NK-92 treated with Interleukin-12 subunit alpha and Interleukin-12 subunit beta, amount 100 ng/mL, for 24 hours (cell line): ENCODE measurements around the gene MED27.
A peak's percentile ranks its signal among the peaks of the same experiment; 100 is the strongest.

Source experiments
- DNase-seq: peaks from one replicate; lab custom pipeline; 2025; lab: John Stamatoyannopoulos, UW

Gene MED27

DNA sequence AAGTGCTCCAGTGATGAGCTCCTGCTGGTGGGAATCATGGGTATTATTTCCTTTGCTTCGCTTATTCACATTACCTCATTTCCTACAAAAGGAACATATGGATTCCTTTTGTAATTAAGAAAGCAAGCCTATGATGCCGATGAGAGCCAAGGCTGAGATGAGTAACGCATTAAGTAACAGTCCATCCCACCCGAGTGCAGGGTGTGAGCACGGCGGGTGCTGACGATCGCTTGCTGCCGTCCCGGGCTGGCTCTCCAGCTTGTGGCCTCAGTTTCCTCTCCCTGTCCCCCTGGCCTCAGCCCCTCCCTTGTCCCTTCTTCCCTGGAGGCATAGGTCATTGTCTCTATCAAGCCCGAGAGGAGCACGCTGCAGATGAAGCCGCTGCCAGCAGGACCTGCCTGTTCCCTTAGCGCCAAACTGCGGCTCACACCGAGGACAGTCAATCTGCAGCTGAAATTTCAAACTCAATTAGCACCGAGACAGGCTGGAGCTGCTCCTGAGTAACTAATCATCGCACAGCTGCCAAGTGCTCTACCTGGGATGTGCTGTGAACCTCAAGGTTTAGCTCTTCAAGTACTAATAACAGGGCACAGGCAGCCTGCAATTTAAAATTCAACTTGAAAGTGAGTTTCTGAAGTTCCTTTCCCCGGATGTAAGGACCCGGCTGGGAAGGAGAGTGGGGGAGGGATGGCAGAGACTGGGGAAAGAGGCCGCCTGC lies 224.6 kb downstream of the MED27 start:
- DNase-seq = no peak

DNA sequence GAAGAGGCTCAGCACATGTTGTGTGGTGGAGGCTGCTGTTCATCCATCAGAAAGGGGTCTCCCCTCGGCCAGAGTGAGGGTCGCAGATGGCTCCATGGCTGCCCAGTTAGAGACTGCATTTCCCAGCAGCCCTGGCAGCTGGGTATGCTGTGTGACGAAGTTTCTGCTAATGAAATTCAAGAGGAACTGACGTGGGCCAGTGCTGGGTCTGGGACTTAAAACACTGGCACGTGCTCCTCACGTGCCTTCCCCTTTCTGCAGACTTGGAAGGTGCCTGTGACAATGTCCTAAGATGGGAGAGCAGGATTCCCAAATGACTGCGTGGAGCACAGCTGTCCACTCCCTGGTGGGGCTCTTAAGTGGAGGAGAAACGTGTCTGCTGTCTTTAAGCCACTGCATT lies 225.3 kb downstream of the MED27 start:
- no peak for DNase-seq

DNA sequence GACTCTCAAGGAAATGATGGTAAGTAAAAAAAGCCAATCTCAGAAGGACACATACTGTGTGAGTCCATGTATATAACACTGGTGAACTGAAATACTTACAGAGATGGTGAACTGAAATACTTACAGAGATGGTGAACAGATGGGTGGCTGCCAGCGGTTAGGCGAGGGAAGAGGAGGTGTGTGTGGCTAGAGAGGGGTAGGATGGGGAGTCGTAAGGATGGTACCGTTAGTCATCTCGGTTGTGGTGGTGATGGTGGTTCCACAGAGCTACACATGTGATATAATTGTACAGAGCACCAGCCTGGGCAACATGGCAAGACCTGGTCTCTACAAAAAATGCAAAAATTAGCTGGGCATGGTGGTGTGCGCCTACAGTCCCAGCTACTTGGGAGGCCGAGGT lies 226.2 kb downstream of the MED27 start:
- no peak for DNase-seq

DNA sequence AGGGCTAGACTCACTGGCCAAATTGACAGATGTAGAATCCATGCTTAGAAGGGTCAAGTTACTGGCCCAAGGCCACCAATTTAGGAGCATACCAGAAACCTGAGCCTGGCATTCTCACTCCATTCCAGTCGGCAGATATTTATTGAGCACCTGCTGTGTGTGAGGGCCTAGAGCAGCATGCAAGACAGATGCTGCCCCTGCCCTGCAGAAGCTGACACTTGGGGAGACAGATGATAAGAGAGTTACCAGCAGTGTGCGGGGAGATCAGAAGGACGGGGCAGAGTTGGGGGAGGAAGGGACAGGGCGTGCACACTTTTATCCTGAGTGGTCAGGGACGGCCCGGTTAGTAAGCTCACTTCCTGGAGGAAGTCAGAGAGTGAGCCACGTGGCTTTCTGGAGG lies 228.3 kb downstream of the MED27 start:
- DNase-seq = no peak

DNA sequence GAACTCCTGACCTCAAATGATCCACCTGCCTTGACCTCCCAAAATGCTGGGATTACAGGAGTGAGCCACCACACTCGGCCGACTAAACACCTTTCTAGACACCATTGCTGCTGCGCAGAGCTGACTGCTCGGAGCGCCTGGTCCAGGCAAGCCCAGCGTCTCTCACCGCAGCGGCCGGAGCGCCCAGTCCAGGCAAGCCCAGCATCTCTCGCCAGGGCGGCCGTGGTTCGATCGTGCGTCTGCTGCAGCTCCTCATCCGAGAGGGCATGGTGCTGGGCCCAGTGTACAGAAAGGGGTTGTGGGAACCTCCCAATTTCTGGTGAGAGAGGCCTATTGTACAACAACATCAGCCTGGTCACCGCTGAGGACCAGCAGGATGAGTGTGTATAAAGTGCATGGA lies 230.3 kb downstream of the MED27 start:
- DNase-seq = no peak

DNA sequence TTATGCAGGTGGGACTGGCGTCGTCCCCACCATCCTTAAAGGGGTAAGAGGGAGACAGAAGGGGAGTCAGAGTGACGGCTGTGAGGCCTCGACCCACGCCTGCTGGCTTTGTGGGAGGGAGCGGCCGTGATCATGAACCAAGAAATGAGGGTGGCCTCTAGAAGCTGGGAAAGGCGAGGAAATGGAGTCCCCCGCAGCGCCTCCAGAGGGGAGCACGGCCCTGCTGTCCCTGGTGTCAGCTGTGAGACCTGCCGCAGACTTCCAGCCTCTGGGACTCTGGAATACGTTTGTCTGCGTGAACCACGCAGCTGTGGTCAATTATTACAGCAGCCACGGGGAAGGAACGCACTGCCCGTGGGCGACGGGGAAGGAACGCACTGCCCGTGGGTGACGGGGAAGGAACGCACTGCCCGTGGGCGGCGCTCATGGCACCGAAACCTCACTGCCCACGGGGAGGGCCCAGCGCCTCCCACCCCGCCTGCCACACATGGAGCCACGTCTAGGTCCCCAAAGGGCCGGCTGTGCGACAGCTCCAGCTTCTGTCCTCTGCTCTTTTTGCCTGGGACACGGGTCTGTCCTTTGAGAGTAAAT lies 231.0 kb downstream of the MED27 start:
- no peak for DNase-seq

DNA sequence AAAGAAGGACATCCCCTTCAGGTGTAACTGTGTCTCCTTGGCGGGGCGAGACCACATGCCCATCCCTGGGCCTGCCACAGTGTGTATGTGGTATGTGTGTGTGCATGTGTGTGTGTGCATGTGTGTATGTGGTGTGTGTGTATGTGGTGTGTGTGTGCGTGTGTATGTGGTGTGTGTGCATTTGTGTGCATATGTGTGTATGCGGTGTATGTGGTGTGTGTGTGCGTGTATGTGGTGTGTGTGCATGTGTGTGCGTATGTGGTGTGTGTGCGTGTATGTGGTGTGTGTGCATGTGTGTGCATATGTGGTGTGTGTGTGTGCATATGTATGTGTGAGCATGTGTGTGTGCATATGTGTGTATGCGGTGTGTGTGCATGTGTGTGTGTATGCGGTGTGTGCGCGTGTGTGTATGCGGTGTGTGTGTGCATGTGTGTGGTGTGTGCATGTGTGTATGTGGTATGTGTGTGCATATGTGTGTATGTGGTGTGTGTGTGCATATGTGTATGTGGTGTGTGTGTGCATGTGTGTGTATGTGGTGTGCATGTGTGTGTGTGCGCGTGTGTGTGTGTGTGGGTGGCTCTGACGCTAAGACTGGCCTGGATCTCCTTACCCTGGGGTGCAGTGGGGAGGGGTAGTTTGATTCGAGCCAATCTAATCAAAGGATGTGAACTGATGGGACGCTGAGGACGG lies 231.9 kb downstream of the MED27 start:
- no peak for DNase-seq

DNA sequence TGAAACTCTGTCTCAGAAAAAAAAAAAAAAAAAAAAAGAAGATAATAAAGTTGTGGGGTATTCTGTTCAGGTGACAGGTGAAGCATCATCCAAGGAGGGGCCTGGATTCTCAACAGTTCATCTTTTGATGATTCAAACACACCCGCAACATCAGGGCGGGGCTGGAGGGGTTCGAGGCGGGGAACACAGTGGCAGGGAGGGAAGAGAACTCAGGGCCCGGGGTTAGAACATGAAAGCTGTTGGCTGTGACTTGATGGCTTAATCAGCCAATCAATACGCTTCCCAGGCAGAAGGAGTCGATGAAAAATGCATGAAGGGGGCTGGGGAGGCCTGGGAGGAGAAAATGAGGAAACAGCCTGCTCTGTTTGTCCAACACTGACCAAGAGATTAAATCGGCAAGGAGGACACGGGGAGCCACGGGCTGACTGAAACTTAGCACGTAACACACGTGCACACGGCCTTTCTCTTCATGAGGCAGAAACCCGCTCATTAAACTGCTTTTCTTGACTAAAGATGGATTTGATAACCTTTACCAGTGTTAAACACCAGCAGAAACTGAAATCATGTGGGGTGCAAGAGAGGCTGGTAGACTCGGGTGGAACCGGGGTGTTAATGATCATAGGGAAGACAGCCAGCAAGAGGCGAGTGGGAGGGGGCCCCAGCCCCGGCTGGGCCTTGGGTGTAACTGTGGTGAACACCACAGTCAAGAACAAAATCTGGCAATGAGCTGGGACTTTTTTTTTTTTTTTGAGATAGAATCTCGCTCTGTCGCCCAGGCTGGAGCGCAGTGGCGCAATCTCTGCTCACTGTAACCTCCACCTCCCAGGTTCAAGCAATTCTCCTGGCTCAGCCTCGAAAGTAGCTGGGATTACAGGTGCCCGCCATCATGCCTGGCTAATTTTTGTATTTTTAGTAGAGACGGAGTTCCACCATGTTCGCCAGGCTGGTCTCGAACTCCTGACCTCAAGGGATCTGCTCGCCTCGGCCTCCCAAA lies 234.1 kb downstream of the MED27 start:
- DNase-seq = no peak

DNA sequence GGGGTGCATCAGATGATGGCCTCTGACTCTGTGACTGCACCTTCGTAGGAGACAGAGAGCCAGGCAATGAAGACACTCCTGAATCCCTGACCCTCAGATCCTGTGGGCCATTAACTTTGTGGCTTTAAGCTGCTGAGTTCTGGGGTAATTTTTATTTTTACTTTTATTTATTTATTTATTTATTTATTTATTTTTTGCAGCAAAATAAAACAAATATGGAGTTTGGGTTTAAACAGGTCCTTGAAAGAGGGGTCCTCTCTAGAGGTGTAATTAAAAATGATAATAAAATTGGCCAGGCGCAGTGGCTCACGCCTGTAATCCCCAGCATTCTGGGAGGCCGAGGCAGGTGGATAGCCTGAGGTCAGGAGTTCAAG lies 234.9 kb downstream of the MED27 start:
- DNase-seq = no peak

DNA sequence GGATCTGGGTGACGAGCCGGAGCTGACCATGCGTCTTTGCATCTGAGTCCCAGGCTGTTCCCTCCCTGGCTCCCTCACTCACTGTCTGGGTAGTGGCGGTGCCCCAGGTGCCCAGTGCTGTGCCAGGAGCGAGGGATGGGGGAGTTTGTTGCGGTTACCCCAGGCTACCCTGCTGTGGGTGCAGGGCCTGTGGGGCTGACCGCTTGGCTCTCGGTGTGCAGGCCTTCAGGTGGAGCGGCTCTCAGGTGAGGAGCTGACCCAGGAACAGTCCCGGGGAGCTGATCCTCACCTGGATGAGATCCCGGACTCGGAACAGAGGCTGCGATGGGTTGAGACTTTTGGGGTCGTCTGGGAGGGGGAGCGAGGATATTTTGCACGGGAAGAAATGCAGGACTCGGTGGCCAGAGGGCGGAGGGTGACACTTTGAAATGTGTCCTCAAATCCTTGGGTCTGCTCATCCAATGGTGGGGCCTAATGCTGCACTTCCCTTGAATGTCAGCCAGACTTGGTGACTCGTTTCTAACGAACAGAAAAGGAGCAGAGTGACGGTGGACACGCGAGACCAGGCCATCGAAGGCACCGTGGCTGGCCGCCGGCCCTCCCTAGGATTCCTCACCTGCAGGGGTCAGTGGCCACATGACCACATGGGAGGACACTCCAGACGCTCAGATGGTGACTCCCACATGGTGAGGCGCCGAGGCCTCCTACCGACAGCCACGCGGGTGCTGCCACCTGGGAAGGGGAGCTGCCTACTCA lies 235.5 kb downstream of the MED27 start:
- no peak for DNase-seq

DNA sequence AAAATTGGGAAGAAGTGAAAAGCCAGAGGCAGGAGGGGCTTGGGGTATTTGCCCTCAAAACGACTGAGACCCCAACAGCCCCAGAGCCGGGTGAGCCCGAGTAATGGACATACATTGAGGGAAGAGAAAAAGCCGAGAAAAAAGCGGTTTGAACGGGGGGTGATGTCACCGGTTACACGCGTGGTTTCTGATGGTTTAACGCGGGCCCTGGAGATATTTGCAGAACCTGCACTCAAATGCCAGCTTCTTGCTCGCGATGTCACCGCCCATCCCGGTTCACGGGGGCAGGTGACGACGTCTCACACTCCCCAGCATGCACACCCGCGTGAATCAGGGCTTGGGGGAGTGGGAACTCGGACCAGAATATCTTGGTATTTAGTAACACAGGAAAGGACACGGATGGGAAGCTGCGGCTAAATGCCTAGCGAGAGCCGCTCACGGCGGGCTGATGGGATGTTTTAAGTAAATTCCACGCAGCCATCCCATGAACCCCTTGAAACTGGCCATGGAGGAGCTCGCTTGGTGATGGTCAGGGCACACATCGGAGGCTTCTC lies 237.8 kb downstream of the MED27 start:
- DNase-seq = no peak

DNA sequence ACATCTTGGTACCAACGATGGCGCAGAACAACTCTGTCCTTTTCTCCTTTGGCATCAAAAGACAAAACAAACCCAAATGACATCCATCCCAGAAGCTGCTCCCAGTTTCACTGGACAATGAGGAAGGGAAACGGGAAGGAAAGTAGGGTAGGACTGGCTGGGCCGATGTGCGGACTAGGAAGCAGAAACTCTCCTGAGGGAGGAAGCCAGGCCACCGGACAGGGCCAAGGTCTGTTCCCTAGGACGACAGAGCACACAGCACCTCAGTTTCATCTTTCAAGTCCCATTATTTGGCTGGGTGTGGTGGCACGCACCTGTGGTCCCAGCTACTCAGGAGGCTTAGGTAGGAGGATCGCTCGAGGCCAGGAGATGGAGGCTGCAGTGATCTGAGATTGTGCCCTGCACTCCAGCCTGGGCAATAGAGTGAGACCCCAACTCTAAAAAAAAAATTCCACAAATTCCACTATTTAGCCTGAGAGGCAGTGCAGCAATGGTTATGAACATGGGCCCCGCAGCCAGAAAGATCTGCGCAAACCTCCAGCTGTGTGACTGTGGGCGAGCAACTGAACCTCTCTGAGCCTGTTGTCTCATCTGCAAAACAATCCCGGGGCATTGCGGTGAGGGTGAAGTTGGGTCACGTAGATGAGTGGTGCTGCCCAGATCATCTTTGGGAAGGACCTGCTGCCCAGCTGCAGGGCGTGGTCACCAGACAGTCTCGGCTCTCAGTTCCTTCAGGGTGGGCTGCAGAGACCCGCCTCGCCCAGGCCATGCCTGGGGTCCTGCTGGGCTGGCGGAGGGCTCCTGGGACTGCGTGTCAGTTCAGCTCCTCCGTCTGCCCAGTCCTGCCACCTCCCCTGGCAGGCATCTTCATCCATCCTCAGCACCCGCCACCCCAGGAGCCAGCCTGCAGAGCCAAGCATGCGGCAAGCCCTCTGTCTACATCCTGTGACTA lies 238.6 kb downstream of the MED27 start:
- no peak for DNase-seq

DNA sequence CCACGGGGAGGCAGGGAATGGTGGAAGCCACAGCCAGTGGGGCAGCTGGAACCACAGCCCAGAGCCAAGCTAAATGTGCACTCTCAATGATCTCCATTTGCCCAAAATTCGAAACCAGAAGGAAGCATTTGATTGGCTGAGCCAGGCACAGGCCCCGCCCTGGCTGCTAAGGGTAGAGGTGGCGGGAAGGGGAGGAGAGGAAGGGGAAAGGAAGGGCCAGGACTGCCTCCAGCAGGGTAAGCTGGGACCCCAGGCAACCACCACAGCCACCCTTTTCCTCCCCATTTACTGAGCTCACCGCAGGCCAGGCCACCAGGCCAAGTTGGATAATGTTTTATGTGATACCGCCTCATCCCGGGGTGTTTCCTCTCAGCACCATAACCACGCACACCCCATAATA lies 239.4 kb downstream of the MED27 start:
- DNase-seq = no peak

DNA sequence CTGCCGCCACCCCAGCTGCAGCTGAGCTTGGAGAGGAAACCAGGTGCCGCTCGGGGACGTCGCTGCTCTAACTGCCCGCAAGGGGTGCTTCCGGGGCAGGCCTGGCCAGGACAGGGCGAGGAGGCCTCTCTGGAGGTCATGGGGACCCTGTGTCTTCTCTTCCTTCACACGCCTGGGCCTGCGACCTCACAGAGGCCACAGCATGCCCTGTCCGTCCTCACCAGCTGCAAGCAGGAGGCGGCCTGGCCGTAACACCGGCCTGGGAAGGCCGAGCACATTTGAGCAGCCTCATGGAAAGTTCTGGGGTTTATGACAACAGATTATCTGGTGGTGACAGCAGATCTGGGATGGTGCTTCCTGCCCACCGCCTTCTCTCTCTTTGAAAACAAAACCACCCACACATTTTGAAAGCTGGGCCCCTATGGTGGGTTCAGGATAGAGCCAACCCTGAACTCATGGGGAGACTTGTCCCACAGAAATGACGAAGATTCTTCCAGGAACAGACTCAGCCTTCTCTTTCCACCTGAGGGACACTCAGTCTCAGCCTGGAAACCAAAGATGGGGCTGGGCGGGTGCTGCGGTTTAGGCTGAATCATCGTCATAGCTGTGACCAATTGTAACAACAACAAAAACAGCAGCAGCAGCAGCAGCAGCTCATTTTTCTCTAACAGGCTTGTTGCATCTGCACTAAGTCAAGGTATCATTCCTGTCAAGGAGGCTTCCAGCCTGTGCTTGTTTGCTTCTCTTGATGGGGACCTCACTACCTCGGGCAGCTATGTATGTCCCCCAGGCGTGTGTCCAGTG lies 240.2 kb downstream of the MED27 start:
- peak; percentile 32 for DNase-seq

DNA sequence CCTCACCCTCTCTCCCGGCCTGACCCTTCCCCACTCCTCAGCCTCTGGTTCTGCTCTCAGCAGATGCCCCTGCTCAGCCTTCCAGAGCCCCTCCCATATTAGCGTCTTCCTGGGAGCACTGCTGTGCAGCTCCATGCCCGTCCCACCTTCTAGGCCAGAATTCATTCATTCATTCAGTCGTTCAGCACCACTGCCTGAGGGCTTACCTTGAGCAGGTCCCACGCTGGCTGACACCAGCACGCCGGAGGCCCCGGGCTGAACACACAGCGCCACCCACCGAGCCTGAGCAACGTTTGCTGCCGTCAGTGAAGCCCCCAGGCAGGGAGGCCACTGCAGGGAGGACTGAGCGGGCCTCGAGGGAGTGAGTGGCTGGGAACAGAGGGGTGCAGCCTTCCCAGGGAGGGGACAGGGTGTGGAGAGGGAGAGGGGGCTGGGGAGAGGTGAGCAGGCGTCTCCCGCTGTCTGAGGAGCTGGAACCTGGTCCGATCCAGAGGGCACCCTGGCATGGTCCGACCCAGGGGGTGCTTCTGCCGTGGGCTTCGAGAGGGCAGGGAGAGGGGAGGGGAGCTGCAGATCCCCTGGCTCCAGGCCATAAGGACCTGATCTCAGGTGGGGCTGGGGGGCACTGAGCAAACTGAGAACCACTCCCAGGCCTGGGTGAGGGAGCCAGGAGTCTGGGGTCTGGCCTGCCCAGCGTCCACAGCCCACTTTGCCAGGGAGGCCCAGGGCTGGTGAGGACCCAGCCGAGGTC lies 241.0 kb downstream of the MED27 start:
- no peak for DNase-seq

DNA sequence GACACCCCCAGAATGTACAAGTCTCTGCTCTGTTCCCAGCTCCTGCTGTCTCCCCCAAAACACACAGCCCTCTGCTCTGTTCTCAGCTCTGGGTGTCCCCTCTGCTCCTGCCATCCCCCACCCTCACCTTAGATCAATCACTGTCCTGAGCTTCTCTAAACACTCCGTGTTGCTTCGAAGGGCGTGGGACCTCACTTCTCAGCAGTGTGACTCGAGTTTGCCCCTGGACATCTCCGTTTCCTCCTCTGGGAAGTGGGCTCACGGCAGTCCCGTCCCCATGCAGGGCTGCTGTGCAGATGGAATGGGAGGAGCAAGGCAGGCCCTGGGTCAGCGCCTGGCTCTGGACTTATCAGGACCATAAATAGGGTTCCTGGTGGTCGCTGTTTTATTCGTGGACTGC lies 241.8 kb downstream of the MED27 start:
- DNase-seq = no peak

DNA sequence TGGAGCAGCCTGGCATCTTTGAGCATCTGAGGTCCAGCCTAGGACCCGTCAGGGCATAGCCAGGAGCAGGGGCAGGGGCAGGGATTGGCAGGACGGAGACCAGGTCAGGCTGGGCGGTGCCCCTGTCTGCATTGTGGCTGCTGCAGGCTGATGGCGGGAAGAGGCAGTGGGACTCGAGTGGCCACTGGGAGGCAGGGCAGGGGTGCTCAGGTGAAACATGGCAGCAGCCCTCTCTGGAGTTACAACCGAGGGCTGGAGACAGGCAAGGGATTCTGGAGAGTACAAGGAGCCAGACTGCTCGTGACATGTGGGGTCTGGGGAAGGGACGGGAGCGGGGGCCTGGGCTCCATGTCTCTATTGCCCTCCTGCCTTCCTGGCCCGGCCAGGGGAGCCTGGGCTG lies 242.4 kb downstream of the MED27 start:
- DNase-seq = no peak

DNA sequence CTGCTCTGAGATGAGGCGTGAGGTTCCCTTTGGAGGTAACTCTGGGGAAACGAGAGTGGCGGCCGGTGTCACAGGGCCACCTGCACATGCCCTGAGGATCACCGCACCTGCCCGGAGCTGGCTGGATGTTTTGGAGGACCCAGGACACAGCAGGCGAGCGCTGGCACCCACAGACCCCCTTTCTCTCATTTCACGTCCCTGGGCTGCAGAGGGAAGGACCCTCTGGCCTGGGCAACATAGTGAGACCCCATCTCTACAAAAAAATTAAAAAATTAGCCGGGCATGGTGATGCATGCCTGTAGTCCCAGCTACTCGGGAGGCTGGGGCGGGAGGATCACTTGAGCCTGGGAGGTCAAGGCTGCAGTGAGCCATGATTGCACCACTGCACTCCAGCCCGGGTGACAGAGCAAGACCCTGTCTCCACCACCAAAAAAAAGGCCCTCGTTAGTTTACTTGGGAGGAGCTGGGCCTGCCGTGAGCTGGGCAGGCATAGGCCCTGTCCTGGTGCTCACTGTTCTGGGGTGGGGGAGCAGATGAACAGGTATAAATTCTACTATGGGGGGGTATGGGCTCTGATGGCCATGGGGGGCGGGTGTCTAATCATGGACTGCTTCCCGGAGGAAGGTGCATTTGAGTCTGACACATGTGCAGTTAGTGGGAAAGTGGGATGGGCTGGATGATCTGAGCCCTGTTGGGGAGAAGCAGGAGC lies 242.9 kb downstream of the MED27 start:
- no peak for DNase-seq
